Adrenal gland (tissue), 12 donors: ENCODE measurements around the gene ZCCHC3. TPM values are rescaled to one million over a fixed set of nuclear protein-coding genes. Genes with fewer than 3 reads are reported as not detected.

Experiments
- DNase-seq, 7 donors: peaks; one replicate each; pipeline ENCODE4 v3.0.0-alpha.2; 2019 to 2020
- H3K27ac ChIP-seq, 5 donors: fragments of 200-600 bp; sonication (generic) in 4 of 5; 1 replicate in 3 of 5; 2 replicates in 2 of 5; pipeline versions ENCODE4 v1.5.1 to v1.8.0; 2016 to 2020; ENCODE audit warnings: mild to moderate bottlenecking in 1 of 5
- H3K27me3 ChIP-seq: fragments of 200-600 bp; 2 replicates; pipeline ENCODE4 v1.8.0; 2021
- H3K36me3 ChIP-seq, 2 donors: fragments of 200-600 bp; replicated peaks in 1 of 2; 1 replicate in 1 of 2; 2 replicates in 1 of 2; pipeline versions ENCODE4 v1.5.1 to v1.8.0; 2018 to 2022
- H3K4me1 ChIP-seq, 2 donors: fragments of 200-600 bp; replicated peaks in 1 of 2; 1 replicate in 1 of 2; 2 replicates in 1 of 2; pipeline versions ENCODE4 v1.5.1 to v1.8.0; 2018 to 2021
- H3K4me3 ChIP-seq, 4 donors: fragments of 200-600 bp; sonication (generic) in 3 of 4; one replicate each; pipeline ENCODE4 v1.5.1; 2016 to 2018
- H3K9me3 ChIP-seq, 3 donors: fragments of 200-600 bp; sonication (generic) in 1 of 3; replicated peaks in 1 of 3; 1 replicate in 2 of 3; 2 replicates in 1 of 3; pipeline versions ENCODE4 v1.5.1 to v1.8.0; 2016 to 2021
- CTCF ChIP-seq, 6 experiments: fragments of 450-650 bp in 4 of 6; fragments of 200-600 bp in 2 of 6; sonication (generic) in 1 of 6; IDR thresholded peaks; 1 replicate in 5 of 6; 2 replicates in 1 of 6; pipeline versions ENCODE4 v1.5.1 to v1.8.0; 2016 to 2021; ENCODE audit warnings: antibody characterized with exemption in 6 of 6, mild to moderate bottlenecking in 2 of 6, moderate library complexity in 1 of 6
- POLR2A ChIP-seq, 2 donors: fragments of 450-650 bp; IDR thresholded peaks; one replicate each; pipeline ENCODE4 v1.6.1; 2017; ENCODE audit warnings: antibody characterized with exemption in 2 of 2, mild to moderate bottlenecking in 2 of 2, moderate library complexity in 1 of 2
- WGBS, 4 donors: extraction: QIAGEN DNeasy Blood & Tissue Kit in 2 of 4; methylation state at CpG; one replicate each; pipeline versions ENCODE4 v1.1.5 to v1.1.7; 2013 to 2017; 5-methylcytosine and 5-hydroxymethylcytosine counted together
- intact Hi-C, 2 donors: fragments of 100-400 bp; cut with DNase I; formaldehyde crosslinking; loops; one replicate each; pipeline versions ENCODE4 v1.14.1 to v1.15.0; 2022 to 2023
- polyA plus RNA-seq, 3 donors: library from polyadenylated mRNA; stranded (reverse); fragments of 200-250 nt in 2 of 3; fragments of 350-450 nt in 1 of 3; fragmentation: Illumina TruSeq in 1 of 3; extraction: RNeasy Lipid Tissue Mini Kit (QIAGEN cat#74804) in 1 of 3; gene quantifications; one replicate each; pipeline ENCODE4 v1.2.3, GENCODE V29; 2013 to 2014
- total RNA-seq, 9 donors: library from RNA; depleted of rRNA in 4 of 9; stranded (reverse); fragments of >200 nt in 4 of 9; fragments of 120-200 nt in 1 of 9; fragmentation: NEBNext Ultra II Directional in 1 of 9; extraction: Animal tissue kit (Norgen Biotek cat#: 25700) in 1 of 9; gene quantifications; one replicate each; pipeline versions ENCODE4 v1.1.0 to v1.2.4, GENCODE V29; 2013 to 2023
- donor health status: healthy with polysubstance abuse.
- donor health status: Bipolar disorder and iron deficiency.
- donor health status: DM: yes; HTN: yes; CAD: no.
- donor health status: DM: no; HTN: no; CAD: no.
- donor health status: DM: no; HTN: no; CAD: no.
- donor health status: DM: yes; HTN: yes; CAD: no.

Gene ZCCHC3
- total and polyA plus RNA-seq, 12 donors: 11.1 to 29.3 (median 16.3) TPM

- Histone ChIP-seq H3K9me3 (no peaks in the 10 kb centered on the region), H3K27ac (peak overlapping the region in 4 of 5 donors; percentile 36 to 99 (median 83)), H3K4me1 (peaks cover 20 to 36% of the 10 kb centered on the region in 2 donors), H3K4me3 (peak overlapping the region in 3 of 4 donors; percentile 27 to 83 (median 37)), H3K27me3 (no peaks in the 10 kb centered on the region), H3K36me3 (no peaks in the 10 kb centered on the region)
- DNase-seq: peak; percentile 89 to 93 (median 93)
- intact Hi-C loops: no loop called here
- TF ChIP-seq POLR2A (IDR thresholded peaks at IDR 0.05) (peak in 1 of 2 donors; percentile 63), CTCF (IDR thresholded peaks at IDR 0.05) (peak in 1 of 6 experiments; percentile 4)
- 3 to 21% (median 4%) methylated on average over 5 to 47 of the region's 47 CpGs for WGBS, 4 donors
Measured at GRCh38 chr20:327186-328026, 30.0 kb downstream of the ZCCHC3 start.

GRCh38 chr20:328027-328974, 30.9 kb downstream of the ZCCHC3 start:
- TF ChIP-seq POLR2A (IDR thresholded peaks at IDR 0.05) (no peak), CTCF (IDR thresholded peaks at IDR 0.05) (no peak)
- no peaks in the 10 kb centered on the region for H3K9me3 ChIP-seq
- DNase-seq: peak in 4 of 7 donors; percentile 21 to 63 (median 46)
- peak overlapping the region in 2 of 4 donors; percentile 37 to 83 for H3K4me3 ChIP-seq
- H3K27me3 ChIP-seq: no peaks in the 10 kb centered on the region
- H3K36me3 ChIP-seq: no peaks in the 10 kb centered on the region
- H3K4me1 ChIP-seq: peaks cover 20 to 36% of the 10 kb centered on the region in 2 donors
- WGBS, 4 donors: 27 to 31% (median 28%) methylated on average over 21 to 31 of the region's 31 CpGs
- intact Hi-C loops: no loop called here
- peak overlapping the region; percentile 5 to 99 (median 72) for H3K27ac ChIP-seq

- peak overlapping the region in 4 of 5 donors; percentile 5 to 94 (median 70) for H3K27ac ChIP-seq
- no peaks in the 10 kb centered on the region for H3K9me3 ChIP-seq
- no peaks in the 10 kb centered on the region for H3K27me3 ChIP-seq
- no peak overlapping the region for H3K4me3 ChIP-seq
- no peak for TF ChIP-seq POLR2A (IDR thresholded peaks at IDR 0.05)
- TF ChIP-seq CTCF (IDR thresholded peaks at IDR 0.05): no peak
- H3K4me1 ChIP-seq: peaks cover 20 to 31% of the 10 kb centered on the region in 2 donors
- H3K36me3 ChIP-seq: no peaks in the 10 kb centered on the region
- intact Hi-C loops: no loop called here
- DNase-seq: peak in 2 of 7 donors; percentile 9 to 23
- 48 to 74% (median 61%) methylated on average over 5 to 7 of the region's 7 CpGs for WGBS, 4 donors
Measured at GRCh38 chr20:328975-329695, 31.8 kb downstream of the ZCCHC3 start.
